Spinal cord (tissue), 10 donors: Measurements from ENCODE around the gene CTIF. TPM values are rescaled to one million over a fixed set of nuclear protein-coding genes. Genes with fewer than 3 reads are reported as not detected.
A peak's percentile ranks its signal among the peaks of the same experiment; 100 is the strongest.

Source experiments
- DNase-seq, 6 donors: peaks; one replicate each; pipeline versions ENCODE4 v3.0.0 to v3.0.0-alpha.2; 2013 to 2015; ENCODE audit warnings: low spot score in 6 of 6, low read depth in 4 of 6
- H3K27ac ChIP-seq: one replicate; pipeline ENCODE4 v1.5.1; 2013; ENCODE audit warnings: low read depth, low read length, control low read depth
- H3K27me3 ChIP-seq: one replicate; pipeline ENCODE4 v1.6.1; 2013; ENCODE audit warnings: low read length; ENCODE audit not compliant: control insufficient read depth, insufficient read depth
- H3K36me3 ChIP-seq: one replicate; pipeline ENCODE4 v1.6.1; 2013; ENCODE audit warnings: low read length; ENCODE audit not compliant: control insufficient read depth, insufficient read depth
- H3K4me1 ChIP-seq: one replicate; pipeline ENCODE4 v1.6.1; 2013; ENCODE audit warnings: low read length; ENCODE audit not compliant: control insufficient read depth, insufficient read depth
- H3K4me3 ChIP-seq: one replicate; pipeline ENCODE4 v1.5.1; 2013; ENCODE audit warnings: low read depth, low read length, control low read depth
- H3K9me3 ChIP-seq: one replicate; pipeline ENCODE4 v1.6.1; 2013; ENCODE audit warnings: low read length; ENCODE audit not compliant: control insufficient read depth, insufficient read depth
- WGBS: methylation state at CpG from one replicate; pipeline ENCODE4 v1.1.5; 2013; ENCODE audit warnings: missing lambda C conversion rate; ENCODE audit not compliant: insufficient coverage; 5-methylcytosine and 5-hydroxymethylcytosine counted together
- polyA plus RNA-seq, 2 donors: library from polyadenylated mRNA; unstranded; fragments of 120-200 nt; gene quantifications; one replicate each; pipeline ENCODE4 v1.2.1, GENCODE V29; 2013; ENCODE audit not compliant: insufficient read length in 2 of 2
- total RNA-seq, 2 donors: library from RNA; depleted of rRNA in 1 of 2; stranded (reverse); fragments of 120-200 nt in 1 of 2; fragments of >200 nt in 1 of 2; gene quantifications; one replicate each; pipeline versions ENCODE4 v1.2.3 to v1.2.4, GENCODE V29; 2013 to 2014
- donor health status: healthy.

CTIF gene
- total and polyA plus RNA-seq, 4 donors, result 32.5 to 106 (median 72.6) TPM

DNA sequence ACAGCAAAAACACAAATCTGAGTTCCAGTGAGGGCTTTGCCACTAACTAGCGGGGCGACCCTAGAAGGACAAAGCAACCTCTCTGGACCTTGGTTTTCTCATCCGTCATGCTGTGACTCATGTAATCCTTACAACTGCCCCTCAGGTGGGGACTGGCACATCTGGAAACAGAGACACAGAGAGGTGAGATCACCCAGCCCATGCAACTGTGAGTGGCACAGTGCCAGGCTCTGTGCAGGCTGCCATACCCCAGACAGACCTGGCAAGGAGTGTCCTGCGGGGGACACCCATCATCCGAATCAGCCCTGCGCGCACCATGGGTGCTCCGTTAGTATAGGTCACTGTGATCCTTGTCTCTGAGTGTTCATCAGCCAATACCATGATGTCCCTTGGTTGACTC is 213.6 kb downstream of the CTIF start:
- DNase-seq, result no peak
- Histone ChIP-seq H3K27ac (no peak overlapping the region), H3K27me3 (no peaks in the 10 kb centered on the region), H3K4me3 (no peak overlapping the region), H3K4me1 (peaks cover 36% of the 10 kb centered on the region), H3K9me3 (no peaks in the 10 kb centered on the region), H3K36me3 (peaks cover 7% of the 10 kb centered on the region)
- WGBS, result 91% methylated on average over 8 of the region's 8 CpGs

GRCh38 chr18:48752928-48753327 is 214.1 kb downstream of the CTIF start:
- Histone ChIP-seq H3K9me3 (no peaks in the 10 kb centered on the region), H3K4me1 (peaks cover 36% of the 10 kb centered on the region), H3K27me3 (no peaks in the 10 kb centered on the region), H3K36me3 (peaks cover 11% of the 10 kb centered on the region), H3K27ac (no peak overlapping the region), H3K4me3 (no peak overlapping the region)
- WGBS, result 100% methylated on average over 5 of the region's 8 CpGs
- DNase-seq, result no peak

GRCh38 chr18:48753691-48754090 is 214.9 kb downstream of the CTIF start:
- H3K36me3 ChIP-seq, result peaks cover 19% of the 10 kb centered on the region
- DNase-seq, result peak in 1 of 6 donors; percentile 29
- no peaks in the 10 kb centered on the region for H3K9me3 ChIP-seq
- H3K27me3 ChIP-seq, result no peaks in the 10 kb centered on the region
- no peak overlapping the region for H3K4me3 ChIP-seq
- no peak overlapping the region for H3K27ac ChIP-seq
- 61% methylated on average over 10 of the region's 11 CpGs for WGBS
- H3K4me1 ChIP-seq, result peaks cover 36% of the 10 kb centered on the region

GRCh38 chr18:48754559-48754958 is 215.7 kb downstream of the CTIF start:
- peaks cover 26% of the 10 kb centered on the region for H3K36me3 ChIP-seq
- no peak for DNase-seq
- no peak overlapping the region for H3K4me3 ChIP-seq
- 95% methylated on average over 5 of the region's 5 CpGs for WGBS
- no peak overlapping the region for H3K27ac ChIP-seq
- H3K27me3 ChIP-seq, result no peaks in the 10 kb centered on the region
- no peaks in the 10 kb centered on the region for H3K9me3 ChIP-seq
- peaks cover 36% of the 10 kb centered on the region for H3K4me1 ChIP-seq

- DNase-seq, result no peak
- H3K27me3 ChIP-seq, result no peaks in the 10 kb centered on the region
- H3K36me3 ChIP-seq, result peaks cover 23% of the 10 kb centered on the region
- no peak overlapping the region for H3K27ac ChIP-seq
- peaks cover 35% of the 10 kb centered on the region for H3K4me1 ChIP-seq
- no peaks in the 10 kb centered on the region for H3K9me3 ChIP-seq
- no peak overlapping the region for H3K4me3 ChIP-seq
- 92% methylated on average over 6 of the region's 6 CpGs for WGBS
These were observed 216.2 kb downstream of the CTIF start for GRCh38 chr18:48754993-48755473.

DNA sequence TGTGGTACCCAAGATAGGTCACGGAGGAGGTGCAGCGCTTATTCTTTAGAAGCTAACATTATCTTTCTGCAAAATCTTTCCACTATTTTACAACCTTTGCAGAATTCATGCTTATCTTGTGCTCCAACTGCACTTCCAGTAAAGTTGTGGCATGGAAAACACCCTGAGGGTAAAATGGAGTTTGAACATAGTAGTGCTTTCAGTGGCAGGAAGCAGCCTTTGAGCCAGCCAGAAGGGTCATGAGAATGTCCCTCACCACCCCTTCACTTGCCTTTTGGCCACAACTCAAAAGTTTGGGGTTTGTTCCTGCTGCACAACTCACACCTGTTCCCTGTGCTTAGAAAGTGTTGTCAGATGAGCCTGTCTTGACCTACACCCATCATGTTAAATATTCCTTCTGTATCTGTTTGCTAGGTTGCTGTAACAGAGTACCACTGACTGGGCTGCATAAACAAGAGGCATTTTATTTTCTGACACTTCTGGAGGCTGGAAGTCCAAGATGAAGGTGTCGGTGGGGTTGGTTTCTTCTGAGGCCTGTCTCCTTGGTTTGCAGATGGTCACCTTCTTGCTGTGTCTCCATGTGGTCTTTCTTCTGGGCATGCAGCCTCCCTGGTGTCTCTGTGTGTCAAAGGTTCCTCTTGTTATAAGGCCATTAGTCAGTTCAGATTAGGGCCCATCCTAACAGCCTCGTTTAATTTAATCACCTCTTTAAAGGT is 217.8 kb downstream of the CTIF start:
- Histone ChIP-seq H3K4me1 (peaks cover 19% of the 10 kb centered on the region), H3K4me3 (no peak overlapping the region), H3K27ac (no peak overlapping the region), H3K27me3 (no peaks in the 10 kb centered on the region), H3K9me3 (no peaks in the 10 kb centered on the region), H3K36me3 (peaks cover 26% of the 10 kb centered on the region)
- DNase-seq, result no peak
- whole genome bisulfite sequencing, result 100% methylated on average over 1 of the region's 4 CpGs

GRCh38 chr18:48757367-48757766 is 218.5 kb downstream of the CTIF start:
- Histone ChIP-seq H3K4me3 (no peak overlapping the region), H3K27me3 (no peaks in the 10 kb centered on the region), H3K9me3 (no peaks in the 10 kb centered on the region), H3K36me3 (peaks cover 30% of the 10 kb centered on the region), H3K27ac (no peak overlapping the region), H3K4me1 (peaks cover 13% of the 10 kb centered on the region)
- no peak for DNase-seq
- WGBS, result 80% methylated on average over 1 of the region's 6 CpGs

DNA sequence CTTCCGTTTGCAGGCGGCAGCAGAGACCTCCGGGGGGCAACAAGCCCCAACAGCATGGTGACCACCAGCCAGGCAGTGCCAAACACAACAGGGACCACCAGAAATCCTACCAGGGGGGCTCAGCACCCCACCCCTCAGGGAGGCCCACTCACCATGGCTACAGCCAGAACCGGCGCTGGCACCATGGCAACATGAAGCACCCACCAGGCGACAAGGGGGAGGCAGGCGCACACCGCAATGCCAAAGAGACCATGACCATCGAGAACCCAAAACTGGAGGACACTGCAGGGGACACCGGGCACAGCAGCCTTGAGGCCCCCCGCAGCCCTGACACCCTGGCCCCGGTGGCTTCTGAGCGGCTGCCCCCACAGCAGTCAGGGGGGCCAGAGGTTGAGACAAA is 219.1 kb downstream of the CTIF start:
- Histone ChIP-seq H3K36me3 (peaks cover 34% of the 10 kb centered on the region), H3K27ac (no peak overlapping the region), H3K27me3 (no peaks in the 10 kb centered on the region), H3K4me1 (peaks cover 10% of the 10 kb centered on the region), H3K4me3 (no peak overlapping the region), H3K9me3 (no peaks in the 10 kb centered on the region)
- DNase-seq, result no peak
- WGBS, result 88% methylated on average over 13 of the region's 13 CpGs

GRCh38 chr18:48761582-48761981 is 222.8 kb downstream of the CTIF start:
- no peaks in the 10 kb centered on the region for H3K4me1 ChIP-seq
- 92% methylated on average over 13 of the region's 19 CpGs for WGBS
- H3K27ac ChIP-seq, result no peak overlapping the region
- H3K27me3 ChIP-seq, result no peaks in the 10 kb centered on the region
- no peak for DNase-seq
- no peaks in the 10 kb centered on the region for H3K9me3 ChIP-seq
- H3K36me3 ChIP-seq, result peaks cover 54% of the 10 kb centered on the region
- no peak overlapping the region for H3K4me3 ChIP-seq

GRCh38 chr18:48762022-48762421 is 223.2 kb downstream of the CTIF start:
- 100% methylated on average over 6 of the region's 6 CpGs for WGBS
- no peaks in the 10 kb centered on the region for H3K9me3 ChIP-seq
- no peak for DNase-seq
- no peak overlapping the region for H3K27ac ChIP-seq
- no peaks in the 10 kb centered on the region for H3K4me1 ChIP-seq
- no peak overlapping the region for H3K4me3 ChIP-seq
- H3K36me3 ChIP-seq, result peaks cover 58% of the 10 kb centered on the region
- no peaks in the 10 kb centered on the region for H3K27me3 ChIP-seq
